Lung microvascular endothelial cell (primary cell): ENCODE measurements around the gene NR2F2. TPM values are rescaled to one million over a fixed set of nuclear protein-coding genes. Genes with fewer than 3 reads are reported as not detected.

Experiments
- DNase-seq, 2 donors: peaks; one replicate each; pipeline versions ENCODE4 v3.0.0 to v3.0.0-alpha.2; 2010; ENCODE audit warnings: low read depth in 2 of 2
- total RNA-seq: library from RNA; depleted of rRNA; stranded (reverse); fragments of >200 nt; gene quantifications from 2 replicates; pipeline ENCODE4 v1.2.1, GENCODE V29; 2014

NR2F2 gene
- total RNA-seq, 1 donor from 2014 or later, result 25.0 TPM

DNA sequence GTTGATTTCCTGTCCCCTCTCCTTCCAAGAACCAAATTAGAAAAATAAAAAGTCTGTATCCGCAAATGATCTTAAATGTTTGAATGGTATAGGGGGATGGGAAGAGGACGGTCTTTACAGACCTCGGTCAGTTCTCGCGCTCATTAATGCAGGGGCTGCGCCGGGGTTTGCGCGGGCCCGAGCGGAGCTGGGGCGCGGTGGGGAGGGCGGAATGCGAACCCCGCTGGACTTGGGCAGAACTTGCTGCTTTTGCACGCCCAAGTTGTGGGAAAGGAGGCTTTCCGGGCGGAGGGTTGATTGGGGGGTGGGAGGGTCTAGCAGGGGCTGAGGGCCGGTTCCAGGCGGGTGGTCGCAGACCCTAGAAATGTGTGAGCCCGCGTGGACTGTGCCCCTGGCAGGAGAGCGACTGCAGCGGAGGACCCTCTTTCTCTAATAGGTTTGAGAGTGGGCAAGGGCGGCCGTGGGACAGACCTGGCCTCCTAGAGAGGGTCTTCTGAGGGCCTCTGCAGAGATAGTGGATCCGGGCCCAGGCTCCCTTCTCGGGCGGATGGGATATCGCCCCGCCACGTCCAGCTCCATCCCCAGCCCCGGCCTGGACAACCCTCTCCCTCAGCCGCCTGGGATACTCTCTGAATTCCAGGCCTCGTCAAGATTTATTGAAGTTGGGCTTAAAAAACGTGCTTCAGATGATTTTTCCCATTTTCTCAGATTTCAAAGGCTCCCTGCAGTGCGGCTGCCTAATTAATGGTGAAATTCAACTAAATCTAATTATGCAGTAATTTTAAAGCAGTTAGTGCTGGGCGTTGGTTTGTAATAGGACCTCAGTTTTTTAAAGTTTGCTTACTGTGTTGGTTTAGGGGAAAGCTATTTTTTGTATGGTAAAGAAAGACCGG, 11.3 kb downstream of the NR2F2 start:
- DNase-seq, result peak; percentile 52 to 58

DNA sequence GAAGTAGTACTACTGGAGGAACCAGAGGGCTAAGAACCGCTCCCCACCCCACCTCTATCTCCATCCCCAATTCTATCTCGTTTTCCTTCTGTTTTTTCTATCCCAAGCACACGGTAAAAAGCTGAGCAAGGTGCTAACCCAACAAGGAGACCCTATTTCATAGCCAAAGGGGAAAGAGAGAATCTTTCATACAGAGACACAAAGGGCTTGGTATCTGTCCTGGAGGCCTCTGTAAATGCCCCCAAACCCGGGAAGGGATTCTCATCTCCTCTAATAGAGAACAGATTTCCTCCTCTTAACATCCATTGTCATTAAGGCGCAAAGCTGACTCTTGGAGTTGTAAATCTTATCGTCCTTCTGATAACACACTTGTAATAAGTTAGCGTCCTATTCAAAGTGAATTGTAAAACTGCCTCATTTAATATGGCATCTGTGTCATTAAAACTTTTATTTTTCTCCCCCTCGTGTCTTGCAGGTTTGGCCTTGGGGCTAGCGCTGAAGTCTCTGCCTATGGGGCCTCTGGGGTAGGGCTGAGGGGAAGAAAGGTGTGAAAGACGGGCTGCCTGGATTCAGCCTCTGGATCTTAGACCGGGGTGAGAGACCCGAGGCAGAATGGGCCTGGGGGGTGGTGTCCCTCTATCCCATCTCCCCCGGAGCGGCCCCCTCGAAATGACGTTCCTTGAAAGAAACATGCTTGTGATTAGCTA, 12.1 kb downstream of the NR2F2 start:
- DNase-seq, result peak in 1 of 2 donors; percentile 43

DNA sequence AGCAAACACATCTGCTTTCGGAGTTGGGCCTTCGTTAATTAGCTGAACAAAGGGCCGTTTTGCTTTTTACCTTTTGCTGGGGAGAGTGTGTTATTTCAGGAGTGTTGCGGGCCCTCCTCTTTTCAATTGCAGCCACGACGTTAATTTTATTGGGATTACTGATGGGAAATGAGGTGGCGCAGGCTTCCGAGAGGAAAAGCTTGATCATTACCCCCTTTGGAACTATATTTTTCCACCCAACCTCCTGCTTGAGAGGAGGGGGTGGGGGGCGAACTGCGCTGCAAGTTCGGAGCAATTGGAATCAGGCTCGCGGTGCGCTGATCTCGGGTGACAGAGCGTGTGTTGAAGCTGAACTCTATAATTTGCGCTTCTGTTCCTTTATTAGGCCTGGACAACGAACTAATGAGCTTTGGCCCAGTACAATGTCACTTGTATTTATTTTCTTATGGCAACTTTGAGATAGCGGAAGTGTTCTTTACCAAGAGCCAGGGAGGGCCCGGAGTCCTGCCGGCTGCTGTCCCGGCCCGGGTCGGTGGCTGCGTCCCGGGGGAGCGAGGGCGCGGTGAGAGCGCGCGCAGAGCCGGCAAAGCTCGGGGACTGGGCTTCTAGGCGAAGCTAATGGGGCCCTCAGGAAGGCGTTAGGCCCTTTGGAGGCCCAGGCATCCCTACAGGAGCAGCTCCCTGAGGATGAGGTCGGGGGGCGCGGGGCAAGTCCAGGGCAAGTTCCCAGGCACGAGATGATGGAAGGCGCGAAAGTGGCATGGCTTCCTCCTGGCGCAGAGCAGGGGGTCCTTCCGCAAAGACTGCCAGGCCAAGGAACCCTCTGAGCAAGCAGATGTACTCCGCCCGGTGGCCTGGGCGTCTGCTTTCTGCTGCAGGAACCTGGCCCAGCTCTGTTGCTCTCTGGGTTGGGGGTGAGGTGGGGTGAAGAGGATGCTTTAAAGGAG, 12.9 kb downstream of the NR2F2 start:
- DNase-seq, result peak; percentile 68 to 79

DNA sequence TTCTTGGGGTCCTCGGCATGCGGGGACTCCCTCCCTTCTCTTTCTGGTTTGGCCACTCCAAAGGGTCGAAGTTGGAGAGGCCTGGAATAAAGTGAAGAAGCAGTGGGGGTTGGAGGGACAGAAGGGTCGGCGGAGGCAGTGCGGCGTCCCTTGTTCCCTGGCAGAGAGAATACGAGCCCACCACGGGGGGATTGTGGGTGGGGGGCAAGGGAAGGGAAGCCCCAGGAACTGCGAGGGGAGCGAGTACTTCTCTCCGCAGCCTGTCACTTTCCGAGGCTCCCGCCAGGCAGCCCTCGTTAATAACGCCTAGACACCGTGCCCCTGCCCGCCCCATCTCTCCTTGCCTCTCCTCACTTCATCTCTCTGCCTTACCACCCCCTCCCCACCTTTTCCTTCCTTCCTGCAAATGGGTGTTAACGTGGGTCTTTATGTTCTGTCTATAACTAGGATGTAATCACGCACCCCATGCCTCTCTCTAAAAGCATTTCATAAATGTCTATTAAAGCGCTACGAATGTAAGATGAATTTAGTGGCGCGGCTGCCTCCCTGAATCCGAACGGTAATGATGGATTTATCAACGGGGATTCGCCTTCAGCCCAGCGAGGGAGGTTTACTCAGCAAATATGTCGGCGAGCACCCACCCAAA, 13.7 kb downstream of the NR2F2 start:
- DNase-seq, result peak in 1 of 2 donors; percentile 46

DNA sequence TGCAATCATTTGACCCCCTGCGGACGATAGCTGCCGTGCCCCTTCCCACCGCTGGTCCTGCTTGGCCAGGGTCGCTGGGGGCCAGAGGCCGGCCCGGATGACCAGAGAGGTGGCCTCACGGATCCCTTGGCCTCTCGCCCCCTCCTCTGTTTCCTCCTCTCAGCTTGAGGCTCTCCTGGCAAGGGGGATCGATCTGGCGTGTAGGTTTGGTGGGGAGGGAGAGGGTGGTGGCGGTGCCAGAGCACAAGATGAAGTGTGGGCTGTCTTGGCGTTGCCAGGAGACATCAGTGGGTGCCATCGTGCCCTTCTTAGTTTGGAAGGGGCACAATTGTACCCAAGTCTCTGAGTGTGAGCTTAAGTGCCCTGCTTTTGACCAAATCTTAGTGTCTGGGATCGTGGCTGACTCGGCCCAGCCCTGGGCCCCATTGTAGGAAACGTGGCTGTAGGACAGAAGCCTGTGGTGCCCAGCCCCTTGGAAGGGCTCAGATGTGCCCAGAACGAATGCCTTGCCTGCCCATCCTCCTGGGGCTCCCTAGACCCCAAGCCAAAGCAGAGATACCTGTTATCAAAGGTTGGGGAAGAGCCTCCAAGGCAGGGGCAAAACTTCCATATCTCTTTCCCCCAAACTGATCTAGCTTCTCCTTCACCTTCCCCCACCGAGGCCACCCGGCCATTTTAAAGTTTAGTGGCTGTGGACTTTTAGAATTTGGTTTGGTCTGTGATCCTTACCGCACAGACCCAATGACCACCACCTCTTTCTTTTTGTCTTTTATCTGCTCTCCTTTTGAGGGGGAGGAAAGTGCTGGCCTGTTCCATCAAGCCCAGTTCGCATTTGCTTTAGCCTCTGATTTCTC, 14.4 kb downstream of the NR2F2 start:
- peak; percentile 48 to 56 for DNase-seq

DNA sequence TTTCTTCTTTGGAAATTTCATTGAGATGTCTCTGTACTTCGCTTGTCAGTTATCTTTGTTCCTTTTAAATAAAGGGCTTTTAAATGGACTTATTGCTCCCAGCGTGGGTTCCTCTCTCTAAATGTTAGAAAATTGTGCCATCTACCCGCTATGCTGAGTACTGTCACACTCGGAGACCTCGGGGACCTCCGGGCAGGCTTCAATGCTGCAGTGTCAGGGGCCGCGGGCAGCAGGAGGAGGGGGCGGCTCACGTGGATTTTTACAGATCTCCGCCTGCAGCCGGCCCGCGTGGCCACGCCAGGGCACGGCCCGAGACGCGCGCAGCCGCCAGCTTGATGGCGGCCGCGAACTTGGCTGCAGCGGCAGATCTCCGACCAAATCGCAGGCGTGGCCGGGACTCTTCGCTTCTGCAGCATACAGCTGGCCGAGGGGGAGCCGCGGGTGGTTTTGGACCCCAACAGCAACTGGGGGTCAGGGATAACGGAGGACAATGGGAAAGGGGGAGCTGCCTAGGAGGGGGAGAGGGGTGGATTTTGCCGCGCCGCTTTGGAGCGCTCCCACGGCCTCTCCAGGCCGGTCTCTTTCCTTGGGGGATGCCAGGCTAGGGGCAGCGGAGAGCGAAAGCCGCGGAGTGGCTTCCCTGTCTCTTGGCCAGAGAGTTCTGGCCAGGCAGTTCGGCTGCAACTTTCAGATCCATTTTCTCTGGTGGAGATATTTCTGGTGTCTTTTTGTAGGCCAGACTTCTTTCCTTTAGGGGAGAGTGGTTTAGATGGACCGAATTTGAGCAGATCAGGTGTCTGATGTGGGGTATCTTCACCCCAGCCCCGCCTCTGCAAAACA, 15.3 kb downstream of the NR2F2 start:
- peak; percentile 86 to 94 for DNase-seq

DNA sequence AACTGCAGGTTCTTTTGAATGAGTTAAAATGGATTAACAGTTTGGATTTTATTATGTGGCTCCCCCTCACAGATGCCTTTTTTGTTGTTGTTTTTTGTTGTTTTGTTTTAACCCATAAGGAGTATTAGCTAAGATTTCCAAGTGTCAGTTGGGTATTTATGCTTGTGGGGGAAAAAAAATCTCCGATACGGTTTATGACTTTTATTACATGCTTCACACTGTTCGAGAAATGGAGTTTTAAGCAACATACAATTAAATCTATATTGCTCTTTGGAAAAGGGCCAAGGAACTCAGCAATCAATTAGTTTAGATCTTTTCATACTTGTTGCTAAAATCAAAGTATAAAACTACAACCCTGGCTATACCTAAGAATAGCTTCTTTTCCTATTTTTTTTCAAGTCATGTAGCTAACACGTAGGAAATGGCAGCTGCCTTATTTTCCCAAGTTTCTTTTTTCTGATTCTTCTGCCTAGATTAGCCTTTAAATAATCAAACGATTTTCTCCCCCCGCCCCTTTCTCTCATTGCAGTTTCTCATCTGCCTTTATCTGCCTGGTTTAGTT, 16.0 kb downstream of the NR2F2 start:
- peak in 1 of 2 donors; percentile 43 for DNase-seq

DNA sequence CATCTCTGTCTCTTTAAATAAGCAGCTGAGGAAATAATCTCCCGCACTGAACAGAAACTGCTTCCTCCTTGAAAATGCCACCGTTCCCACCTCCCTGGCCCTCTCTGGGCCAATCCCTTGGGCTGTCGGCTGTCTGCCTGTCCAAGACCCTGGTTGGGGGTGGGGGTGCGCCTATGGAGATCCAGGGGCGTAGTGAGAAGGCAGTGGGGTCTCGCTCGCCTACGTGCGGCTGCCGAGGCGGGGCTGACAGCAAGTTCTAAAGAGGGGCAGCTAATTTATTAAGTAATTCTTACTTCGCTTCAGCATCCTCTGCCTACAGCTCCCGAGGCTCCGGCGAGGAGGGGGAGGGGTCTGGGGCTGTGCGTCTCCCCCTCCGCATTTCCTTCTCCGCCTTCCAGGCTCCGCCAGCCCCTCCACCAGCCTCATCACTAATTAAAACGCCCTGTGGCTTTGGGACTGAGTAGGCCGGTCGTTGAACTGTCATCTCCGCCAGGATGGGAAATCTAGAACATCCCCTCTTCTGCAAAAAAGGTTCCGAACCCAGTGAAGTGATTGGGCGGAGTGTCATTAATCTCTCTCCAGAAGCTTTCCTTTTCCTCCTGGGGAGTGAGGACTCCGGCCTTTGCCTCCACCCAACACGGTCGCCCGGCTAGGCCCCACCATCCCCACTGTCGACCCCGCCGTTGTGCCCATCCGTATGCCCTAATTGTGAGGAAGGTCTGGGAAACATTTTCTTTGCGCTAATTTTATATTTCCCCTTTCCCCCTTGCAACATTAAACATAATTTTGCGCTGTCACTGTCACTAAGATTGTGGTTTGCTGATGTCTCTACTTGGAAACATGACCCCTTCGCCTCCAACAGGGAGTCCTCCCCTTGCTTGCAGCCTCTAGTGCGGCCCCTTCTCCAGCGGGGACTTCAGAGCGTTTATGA, 16.9 kb downstream of the NR2F2 start:
- peak; percentile 67 to 79 for DNase-seq

DNA sequence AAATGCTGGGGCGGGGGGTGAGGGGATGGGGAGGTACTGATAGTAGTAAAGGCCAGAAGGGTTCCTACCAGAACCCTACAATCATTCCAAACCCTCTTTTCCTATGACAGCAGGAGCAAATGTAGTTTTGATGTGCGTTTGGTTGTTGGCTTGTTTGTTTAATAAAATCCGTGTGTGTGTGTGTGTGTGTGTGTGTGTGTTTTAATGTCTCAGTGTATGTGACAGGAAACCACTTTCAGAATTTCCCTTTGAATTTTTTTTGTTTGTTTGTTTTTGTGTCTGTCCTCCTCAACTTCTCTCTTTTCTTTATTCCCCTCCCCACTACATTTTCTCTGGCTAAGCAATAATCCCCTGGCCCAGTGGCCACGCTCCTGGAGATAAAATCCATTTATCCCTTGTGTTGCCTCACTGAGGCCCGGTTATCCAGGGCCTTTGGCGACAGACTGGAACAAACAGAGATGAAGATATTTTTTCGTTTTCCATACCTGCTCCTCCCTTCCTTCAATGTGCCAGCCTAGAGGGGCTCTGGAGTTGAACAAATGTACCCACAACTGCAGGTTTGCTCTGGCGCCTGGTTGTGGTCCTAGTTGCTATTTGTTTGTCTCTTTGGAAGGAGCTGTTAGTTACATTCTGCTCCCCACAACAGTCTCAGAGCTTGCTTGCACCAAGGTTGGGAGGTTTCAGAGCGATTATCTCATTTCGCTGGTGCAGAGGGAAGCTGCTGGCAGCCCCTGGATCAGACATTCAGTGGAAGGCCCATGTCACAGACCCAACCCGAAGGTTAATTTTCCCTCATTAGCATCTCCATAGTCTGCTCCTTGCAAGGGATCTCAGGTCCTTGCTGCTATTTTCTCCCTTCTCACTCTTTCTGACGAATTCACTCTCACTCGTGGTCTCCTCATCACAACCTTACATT, 17.9 kb downstream of the NR2F2 start:
- peak; percentile 55 to 71 for DNase-seq

DNA sequence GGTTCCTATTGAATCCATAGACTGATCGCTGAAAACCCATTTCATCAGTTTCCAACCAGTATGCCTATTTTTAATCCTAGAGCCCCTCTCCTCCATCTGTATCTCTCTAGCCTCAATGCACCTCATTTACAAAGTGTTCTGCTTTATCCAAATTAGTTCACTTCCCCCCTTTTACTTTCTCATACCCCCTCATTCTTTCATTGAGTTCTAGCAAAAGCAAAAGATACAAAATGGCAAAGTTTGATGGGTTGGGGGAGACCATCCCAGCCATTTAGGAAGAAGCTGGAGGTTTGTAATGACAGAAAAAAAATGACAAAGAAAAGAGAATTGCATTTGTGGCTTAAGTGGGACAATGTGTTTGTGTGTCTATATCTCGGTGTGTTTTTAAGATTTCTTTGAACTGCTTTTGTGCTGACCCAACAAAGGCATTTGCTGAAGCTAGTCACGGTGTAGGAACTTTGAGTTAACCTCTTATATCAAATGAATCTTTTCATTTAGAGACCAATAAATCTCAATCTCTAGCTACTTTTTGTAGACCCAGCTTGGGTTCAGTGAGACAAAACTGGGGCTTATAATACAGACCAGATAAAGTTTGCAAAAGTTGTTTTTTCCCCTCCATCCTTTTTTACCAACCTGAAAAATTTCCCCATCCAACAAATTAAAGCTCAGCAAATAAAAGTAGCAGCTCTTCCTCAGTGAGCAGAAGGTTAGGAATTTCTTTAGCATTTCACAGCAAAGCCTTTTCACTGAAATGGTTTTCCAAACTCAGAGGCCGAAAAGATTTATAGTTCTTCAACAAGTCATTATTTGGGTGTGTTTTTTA, 18.7 kb downstream of the NR2F2 start:
- peak in 1 of 2 donors; percentile 31 for DNase-seq

DNA sequence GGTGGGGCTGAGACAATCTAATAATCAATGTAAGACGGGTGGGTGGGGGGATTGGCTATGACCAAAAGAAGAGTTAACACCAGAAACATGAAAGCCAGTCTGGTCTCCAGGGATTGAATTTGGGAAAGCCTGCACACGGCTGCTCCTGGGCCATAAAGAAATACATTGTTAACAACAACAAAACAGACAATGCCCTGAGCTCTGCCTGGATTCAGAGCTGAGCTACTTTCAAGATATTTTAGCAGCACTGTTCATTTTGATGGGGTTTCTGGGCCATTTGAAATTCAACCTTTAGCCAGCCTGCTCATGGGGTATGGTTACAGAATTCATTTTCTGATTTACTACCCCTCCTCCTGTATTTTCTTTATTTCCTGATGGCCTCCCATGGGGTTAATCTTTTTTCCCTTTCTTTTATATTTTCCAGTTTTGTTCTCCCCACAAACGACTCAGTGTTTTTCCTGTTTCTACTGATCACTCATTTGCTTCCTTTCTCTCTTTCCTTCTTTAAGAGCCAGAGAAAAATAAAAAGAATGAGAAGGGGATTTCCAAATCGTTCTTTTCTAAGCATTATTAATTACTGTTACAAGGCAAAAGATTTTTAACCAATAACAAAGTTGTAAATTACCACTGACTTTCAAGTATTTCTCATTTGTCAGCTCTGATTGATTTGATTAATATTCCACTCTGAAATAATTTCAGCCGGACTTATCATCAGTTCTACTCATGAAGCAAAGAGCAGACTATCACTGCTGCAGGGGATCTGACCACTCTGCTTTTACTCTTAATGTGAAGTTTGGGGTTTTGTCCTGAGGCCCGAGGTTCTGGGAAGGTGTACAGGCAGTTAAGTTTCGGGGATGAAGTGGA, 19.6 kb downstream of the NR2F2 start:
- DNase-seq, result peak; percentile 40 to 55

DNA sequence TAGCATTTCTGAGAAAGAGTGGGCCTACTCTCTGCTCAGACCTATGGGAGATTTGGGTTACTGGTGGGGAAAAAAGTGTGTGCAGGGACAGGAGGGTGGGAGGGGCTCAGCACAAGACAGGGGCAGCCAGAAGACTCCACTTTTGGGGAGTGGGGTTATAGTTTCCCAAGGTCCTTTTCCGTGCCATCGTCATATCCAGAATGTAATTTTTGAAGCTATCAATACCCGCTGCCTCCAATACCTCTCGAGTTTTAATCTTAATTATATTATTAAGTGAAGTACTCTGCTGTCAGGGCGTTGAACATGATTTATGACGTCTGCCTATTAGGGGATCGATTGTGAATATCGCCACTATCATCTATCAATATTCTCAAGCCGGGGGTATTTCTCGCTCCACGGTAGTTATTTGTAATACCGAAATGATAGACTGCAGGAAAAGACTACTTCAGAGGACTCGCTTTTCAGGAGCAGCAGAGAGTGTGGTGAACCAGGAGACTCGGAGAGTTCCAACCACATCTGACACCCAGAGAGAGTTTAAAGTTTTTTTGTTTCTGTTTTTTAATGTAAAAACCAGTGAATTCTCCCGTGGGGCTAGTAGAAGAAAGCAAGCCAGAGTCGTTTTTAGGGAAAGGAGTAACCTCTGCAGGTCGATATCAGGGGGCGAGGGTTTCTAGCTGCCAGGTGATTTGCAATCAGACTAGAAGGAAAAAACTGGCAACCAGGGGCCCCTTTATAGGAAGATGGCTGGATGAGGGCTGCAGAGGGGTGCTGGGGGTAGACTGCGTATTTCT, 20.6 kb downstream of the NR2F2 start:
- peak in 1 of 2 donors; percentile 44 for DNase-seq

DNA sequence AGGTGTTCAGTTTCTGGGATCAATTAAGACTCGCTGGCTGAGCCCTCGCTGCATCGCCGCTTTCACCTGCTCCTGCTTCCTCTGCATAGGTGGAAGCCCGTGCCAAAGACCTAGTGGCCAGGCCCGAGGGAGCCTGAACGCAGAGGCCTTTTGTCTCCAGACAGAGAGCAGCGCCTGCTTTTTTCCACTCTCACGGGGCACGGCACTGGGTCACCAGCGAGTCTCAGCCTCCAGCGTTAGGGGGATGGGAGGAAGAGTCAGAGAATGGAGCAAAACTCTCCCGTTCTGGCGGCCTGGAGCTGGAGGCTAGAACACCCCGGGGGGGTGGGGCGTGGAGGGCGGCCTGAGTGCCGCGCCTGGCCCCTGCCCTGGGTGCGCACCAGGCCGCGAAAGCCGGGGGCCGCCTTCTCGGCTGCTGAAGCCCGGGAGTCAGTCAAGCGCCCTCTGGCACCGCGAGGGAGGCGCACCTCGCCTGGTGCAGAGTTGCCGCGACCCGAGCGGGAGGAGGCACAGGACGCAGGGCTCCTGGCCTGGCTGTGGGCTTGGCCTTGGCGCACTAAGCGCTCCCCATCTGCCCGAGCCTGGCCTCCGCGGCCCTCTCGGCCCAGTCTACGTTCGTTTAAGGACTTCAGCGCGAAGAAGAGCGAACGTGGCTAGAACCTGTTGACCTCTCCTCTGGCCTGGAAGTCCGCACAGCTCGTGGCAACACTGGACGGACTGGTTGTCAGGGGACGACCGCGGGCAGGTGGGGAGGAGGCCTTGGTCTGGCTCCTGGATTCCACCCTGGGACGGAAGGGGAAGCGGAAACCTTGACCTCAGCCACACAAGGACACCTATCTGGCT, 21.5 kb downstream of the NR2F2 start:
- peak in 1 of 2 donors; percentile 74 for DNase-seq
